Kidney (tissue), 14 donors: ENCODE results near the gene GCK. TPM values are rescaled to one million over a fixed set of nuclear protein-coding genes. Genes with fewer than 3 reads are reported as not detected.

Source experiments
- DNase-seq, 5 donors: peaks; one replicate each; pipeline ENCODE4 v3.0.0-alpha.2; 2013 to 2020
- FAIRE-seq: peaks from 2 replicates; lab custom pipeline; 2012; peaks lifted over from hg19 to GRCh38; lab: Jason Lieb, UNC
- H3K27ac ChIP-seq, 2 donors: one replicate each; pipeline ENCODE4 v1.7.0; 2013; ENCODE audit warnings: low read depth in 2 of 2, low read length in 2 of 2, inconsistent platforms in 1 of 2
- H3K27me3 ChIP-seq: one replicate; pipeline ENCODE4 v1.7.1; 2013; ENCODE audit warnings: low read length, inconsistent platforms; ENCODE audit not compliant: control insufficient read depth, insufficient read depth
- H3K36me3 ChIP-seq, 3 donors: one replicate each; pipeline versions ENCODE4 v1.7.0 to v1.7.1; 2013; ENCODE audit warnings: low read length in 3 of 3, control low read depth in 1 of 3, inconsistent platforms in 1 of 3; ENCODE audit not compliant: insufficient read depth in 3 of 3, control insufficient read depth in 2 of 3
- H3K4me1 ChIP-seq, 3 donors: one replicate each; pipeline versions ENCODE4 v1.7.0 to v1.7.1; 2013; ENCODE audit warnings: low read length in 3 of 3, inconsistent platforms in 1 of 3, low read depth in 1 of 3; ENCODE audit not compliant: control insufficient read depth in 2 of 3, insufficient read depth in 2 of 3
- H3K4me3 ChIP-seq, 3 donors: one replicate each; pipeline versions ENCODE4 v1.7.0 to v1.8.1; 2013; ENCODE audit warnings: low read length in 3 of 3, control low read depth in 1 of 3, inconsistent platforms in 1 of 3
- H3K9ac ChIP-seq, 3 donors: one replicate each; pipeline versions ENCODE4 v1.7.0 to v1.7.1; 2013; ENCODE audit warnings: low read length in 3 of 3, control low read depth in 1 of 3, inconsistent platforms in 1 of 3
- H3K9me3 ChIP-seq, 3 donors: one replicate each; pipeline versions ENCODE4 v1.7.0 to v1.7.1; 2013; ENCODE audit warnings: low read length in 3 of 3, control low read depth in 1 of 3, inconsistent platforms in 1 of 3; ENCODE audit not compliant: control insufficient read depth in 2 of 3, insufficient read depth in 1 of 3
- intact Hi-C: fragments of 100-400 bp; cut with DNase I; formaldehyde crosslinking; loops from one replicate; pipeline ENCODE4 v1.11.1; 2022
- polyA plus RNA-seq: library from polyadenylated mRNA; stranded (reverse); fragments of 350-450 nt; fragmentation: Illumina TruSeq; extraction: RNeasy Lipid Tissue Mini Kit (QIAGEN cat#74804); gene quantifications from one replicate; pipeline ENCODE4 v1.2.3, GENCODE V29; 2014; ENCODE audit warnings: low read depth, low replicate concordance; ENCODE audit not compliant: insufficient read depth
- total RNA-seq: library from RNA; stranded (reverse); fragmentation: NEBNext Ultra II Directional; extraction: Animal tissue kit (Norgen Biotek cat#: 25700); gene quantifications from one replicate; pipeline ENCODE4 v1.2.1, GENCODE V29; 2021
- TF ChIP-seq, protein P1 (sequence below): IDR thresholded peaks from 3 replicates; pipeline ENCODE4 v1.5.1; 2012; ENCODE audit warnings: mild to moderate bottlenecking, moderate library complexity, borderline replicate concordance; ENCODE audit not compliant: insufficient read depth; ENCODE audit errors: extremely low read depth
- donor health status: control.
- donor health status: control.
- donor health status: control.
- donor health status: control.
- donor health status: control.
- donor health status: DM: yes; HTN: yes; CAD: no.
- donor health status: Normal renal cell carcinoma (clear cell type).

Gene GCK
- total and polyA plus RNA-seq, 2 donors from 2014 or later: 0.25 to 1.0 TPM

DNA sequence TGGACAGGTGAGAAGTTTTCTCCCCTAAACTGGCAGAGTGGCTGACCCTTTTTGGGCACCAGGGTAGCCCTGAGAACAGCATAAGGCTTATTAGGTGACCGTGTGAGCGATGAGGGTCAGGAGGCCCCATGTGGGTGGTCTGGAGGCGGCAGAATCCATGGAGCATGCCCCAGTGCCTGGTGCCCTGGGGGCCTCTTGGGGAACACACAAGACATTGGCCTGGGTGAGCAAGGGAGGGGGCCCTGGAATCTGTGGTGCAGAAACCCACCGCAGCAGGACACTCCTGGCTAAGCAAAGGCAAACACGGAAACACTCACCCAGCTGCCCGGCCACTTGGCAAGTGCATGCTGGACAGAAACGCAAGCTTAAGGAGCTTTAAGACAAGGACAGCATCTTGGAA, 41.0 kb upstream of the GCK start:
- H3K4me1 ChIP-seq: no peaks in the 10 kb centered on the region
- no peaks in the 10 kb centered on the region for H3K9me3 ChIP-seq
- H3K4me3 ChIP-seq: no peak overlapping the region
- DNase-seq (peak in 3 of 5 donors; percentile 50 to 57 (median 54)), FAIRE-seq (no peak)
- no peaks in the 10 kb centered on the region for H3K27me3 ChIP-seq
- H3K36me3 ChIP-seq: no peaks in the 10 kb centered on the region
- no peak overlapping the region for H3K9ac ChIP-seq
- H3K27ac ChIP-seq: no peak overlapping the region
- intact Hi-C loops: no loop called here
- TF ChIP-seq, protein P1, sequence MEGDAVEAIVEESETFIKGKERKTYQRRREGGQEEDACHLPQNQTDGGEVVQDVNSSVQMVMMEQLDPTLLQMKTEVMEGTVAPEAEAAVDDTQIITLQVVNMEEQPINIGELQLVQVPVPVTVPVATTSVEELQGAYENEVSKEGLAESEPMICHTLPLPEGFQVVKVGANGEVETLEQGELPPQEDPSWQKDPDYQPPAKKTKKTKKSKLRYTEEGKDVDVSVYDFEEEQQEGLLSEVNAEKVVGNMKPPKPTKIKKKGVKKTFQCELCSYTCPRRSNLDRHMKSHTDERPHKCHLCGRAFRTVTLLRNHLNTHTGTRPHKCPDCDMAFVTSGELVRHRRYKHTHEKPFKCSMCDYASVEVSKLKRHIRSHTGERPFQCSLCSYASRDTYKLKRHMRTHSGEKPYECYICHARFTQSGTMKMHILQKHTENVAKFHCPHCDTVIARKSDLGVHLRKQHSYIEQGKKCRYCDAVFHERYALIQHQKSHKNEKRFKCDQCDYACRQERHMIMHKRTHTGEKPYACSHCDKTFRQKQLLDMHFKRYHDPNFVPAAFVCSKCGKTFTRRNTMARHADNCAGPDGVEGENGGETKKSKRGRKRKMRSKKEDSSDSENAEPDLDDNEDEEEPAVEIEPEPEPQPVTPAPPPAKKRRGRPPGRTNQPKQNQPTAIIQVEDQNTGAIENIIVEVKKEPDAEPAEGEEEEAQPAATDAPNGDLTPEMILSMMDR: no peak

DNA sequence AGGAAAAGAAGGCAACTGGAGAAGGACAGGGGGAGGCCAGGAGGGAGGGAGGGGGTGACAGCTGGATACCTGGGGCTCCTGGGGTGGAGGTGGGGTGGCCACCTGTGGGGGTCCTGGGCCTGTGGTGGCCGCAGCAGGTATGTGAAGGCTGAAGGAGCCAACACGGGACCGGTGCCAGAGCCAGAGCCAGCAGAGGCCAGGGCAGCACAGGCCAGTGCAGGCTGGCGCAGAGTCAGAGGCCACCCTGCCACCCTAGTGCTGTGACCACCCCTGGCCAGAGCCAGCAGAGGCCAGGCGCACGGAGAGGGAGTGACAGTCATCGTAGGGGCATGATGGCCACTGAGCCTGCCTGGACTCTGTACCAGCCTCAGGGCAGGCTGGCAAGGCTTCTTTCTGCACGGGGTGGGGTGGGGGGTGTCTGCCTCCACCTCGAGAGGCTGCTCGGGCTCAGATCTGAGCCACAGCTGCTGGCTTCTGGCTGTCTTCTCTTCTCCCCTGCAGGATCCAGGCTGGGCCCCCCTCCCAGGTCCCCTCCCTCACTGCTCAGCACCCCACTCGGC, 40.4 kb upstream of the GCK start:
- no peak for DNase-seq
- Histone ChIP-seq H3K27ac (no peak overlapping the region), H3K4me1 (no peaks in the 10 kb centered on the region), H3K36me3 (no peaks in the 10 kb centered on the region), H3K9ac (no peak overlapping the region), H3K27me3 (no peaks in the 10 kb centered on the region), H3K4me3 (no peak overlapping the region), H3K9me3 (no peaks in the 10 kb centered on the region)
- FAIRE-seq: no peak
- TF ChIP-seq, protein P1: no peak
- intact Hi-C loops: no loop called here

DNA sequence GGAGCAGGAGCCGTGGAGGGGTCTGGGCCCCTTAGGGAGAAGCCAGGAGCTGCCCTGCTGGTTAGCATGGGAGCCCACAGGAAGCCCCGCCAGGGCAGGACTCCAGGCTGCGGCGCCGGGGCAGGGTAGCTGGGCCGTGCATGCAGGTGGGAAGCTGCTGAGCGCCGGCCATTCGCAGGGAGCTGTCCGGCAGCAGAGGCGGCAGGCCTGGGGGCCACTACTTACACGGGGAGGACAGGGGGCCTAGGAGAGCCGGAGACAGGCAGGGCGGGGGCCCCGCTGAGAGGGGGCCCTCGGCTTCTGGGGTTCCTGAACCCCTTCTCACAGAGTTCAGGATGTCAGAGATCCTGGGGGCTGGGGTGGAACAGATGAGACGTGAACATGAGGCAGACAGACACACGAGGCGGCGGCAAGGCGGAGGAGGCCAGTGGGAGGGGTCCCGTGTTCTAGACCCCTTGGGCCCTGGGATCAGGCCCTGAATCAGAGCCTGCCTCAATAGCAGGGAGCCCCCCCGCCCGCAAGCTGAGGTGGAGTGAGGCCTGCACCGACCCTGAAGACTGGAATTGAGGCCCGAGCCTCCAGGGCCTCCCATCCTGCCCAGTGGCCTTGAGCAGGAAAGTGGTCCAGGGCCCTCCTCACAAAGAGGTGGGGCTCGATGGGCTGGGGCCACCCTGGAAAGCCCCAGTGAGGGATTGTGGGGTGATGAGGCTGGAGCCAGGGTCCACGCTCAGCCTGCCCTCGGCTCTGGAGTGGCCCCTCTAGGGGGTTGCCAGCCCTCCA, 39.5 kb upstream of the GCK start:
- no peaks in the 10 kb centered on the region for H3K4me1 ChIP-seq
- no peak overlapping the region for H3K9ac ChIP-seq
- no peaks in the 10 kb centered on the region for H3K36me3 ChIP-seq
- intact Hi-C loops: no loop called here
- no peak for FAIRE-seq
- no peaks in the 10 kb centered on the region for H3K9me3 ChIP-seq
- TF ChIP-seq, protein P1: no peak
- no peak overlapping the region for H3K4me3 ChIP-seq
- H3K27me3 ChIP-seq: no peaks in the 10 kb centered on the region
- no peak for DNase-seq
- no peak overlapping the region for H3K27ac ChIP-seq
